Hematopoietic multipotent progenitor cell treated with erythropoietin and hydrocortisone succinate and interleukin-3 and kit ligand, for 4 days (in vitro differentiated cells): ENCODE data around the gene GM2A.
"Not testable (repeated sequence)": the region's sequence is repeated elsewhere in the genome, so short reads cannot be mapped to it uniquely, and the experiment has no call there.

ENCODE experiments used
- DNase-seq: peaks from one replicate; pipeline ENCODE4 v3.0.0-alpha.2; 2015

GM2A gene

DNA sequence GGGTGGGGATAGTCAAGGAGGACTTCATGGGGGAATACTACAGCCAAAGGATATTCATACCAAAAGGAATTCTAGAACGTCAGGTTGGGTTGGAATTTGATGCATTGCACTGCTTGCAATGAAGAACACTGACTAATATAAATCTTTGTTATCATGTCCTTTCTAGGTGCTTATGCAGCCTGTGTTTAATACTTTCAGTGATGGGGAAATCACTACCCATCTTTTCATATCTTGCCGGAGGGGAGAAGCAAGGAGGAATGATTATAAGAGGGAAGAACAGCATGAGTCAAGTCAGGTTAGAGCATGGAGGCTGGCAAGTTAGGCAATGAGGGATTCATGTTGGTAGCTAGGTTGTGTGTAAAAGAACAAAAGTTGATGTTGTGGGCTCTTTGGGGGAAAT is 24.0 kb upstream of the GM2A start:
- no peak for DNase-seq

DNA sequence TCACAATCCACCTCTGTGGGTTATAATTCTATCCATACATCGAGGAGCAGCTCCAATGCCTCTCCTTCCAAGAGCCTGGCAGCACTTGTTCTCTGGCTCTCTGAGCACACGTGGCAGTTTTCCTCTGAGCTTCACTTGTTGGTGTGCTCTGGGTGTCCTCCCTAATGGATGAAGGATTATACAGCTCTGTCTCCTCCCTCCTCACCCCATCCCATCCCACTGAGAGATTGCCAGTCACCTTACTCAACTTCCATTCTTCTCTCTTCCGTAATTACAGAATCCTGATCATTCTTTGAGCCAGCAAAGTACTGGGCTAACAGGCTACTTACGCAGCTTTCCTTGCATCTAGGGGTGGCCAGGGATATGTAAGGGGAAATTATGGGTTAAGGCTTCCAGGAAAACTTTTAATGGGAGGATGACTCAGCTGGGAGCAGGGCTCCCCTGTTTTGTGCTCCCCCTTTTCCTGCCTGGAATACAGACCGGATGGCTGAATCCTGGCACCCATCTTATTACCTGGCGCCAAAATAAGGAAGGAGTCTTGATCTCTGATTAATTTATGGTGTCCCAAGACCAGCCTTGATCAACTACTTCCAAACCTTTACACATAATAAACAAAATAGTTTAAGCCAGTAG is 22.8 kb upstream of the GM2A start:
- DNase-seq, result no peak

DNA sequence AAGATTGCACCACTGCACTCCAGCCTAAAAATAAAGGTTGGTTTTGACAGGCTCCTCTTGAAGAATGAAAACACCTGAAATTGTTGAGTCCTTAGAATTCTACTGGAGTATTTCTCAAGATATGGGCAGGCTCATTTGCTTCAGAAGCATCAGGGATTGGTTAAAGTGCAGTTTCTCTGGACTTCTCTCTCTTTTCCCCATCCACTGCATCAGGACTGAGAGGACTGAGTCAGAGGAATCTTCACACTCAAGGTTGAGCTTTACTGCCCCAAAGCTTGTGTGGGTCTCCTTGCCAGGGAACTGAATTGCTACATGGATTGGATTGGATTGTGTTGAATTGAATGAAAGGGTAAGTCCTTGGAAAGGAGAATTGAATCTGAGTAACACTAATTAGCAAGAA is 21.6 kb upstream of the GM2A start:
- no peak for DNase-seq

- no peak for DNase-seq
Observed at GRCh38 chr5:151233616-151234085, 19.3 kb upstream of the GM2A start.

GRCh38 chr5:151234476-151235238 is 18.3 kb upstream of the GM2A start:
- peak; percentile 86 for DNase-seq

DNA sequence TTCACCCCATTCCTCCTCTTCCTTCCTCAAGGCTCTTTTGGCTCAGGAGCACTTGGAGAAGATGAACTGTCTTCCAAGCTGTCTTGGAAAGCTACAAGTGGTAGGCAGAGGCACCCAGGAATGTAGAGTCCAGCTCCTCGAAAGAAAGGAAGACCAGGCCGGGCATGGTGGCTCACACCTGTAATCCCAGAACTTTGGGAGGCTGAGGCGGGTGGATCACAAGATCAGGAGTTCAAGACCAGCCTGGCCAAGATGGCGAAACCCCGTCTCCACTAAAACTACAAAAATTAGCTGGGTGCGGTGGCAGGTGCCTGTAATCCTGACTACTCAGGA is 17.8 kb upstream of the GM2A start:
- DNase-seq, result not testable (repeated sequence)

- DNase-seq, result no peak
Observed at GRCh38 chr5:151236888-151237287, 16.1 kb upstream of the GM2A start.

DNA sequence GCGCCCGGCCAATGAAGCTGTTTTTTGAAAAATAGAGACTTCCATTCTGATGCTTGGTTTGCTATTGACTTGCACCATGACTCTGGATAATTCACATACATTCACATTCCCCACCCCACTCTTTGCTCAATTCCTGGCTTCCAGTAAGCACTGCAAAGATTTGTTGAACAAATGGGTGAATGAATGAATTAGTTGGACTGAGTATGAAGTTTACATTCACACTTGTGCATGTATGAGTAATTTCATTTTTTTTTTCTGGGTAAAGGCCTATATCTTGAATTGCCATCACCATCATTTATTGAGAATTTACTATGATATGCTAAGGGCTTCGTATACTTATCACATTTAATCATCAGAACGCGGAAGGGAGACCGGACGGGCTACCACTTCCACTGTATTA is 15.3 kb upstream of the GM2A start:
- DNase-seq, result no peak

- DNase-seq, result no peak
Observed at GRCh38 chr5:151238303-151238741, 14.7 kb upstream of the GM2A start.

- DNase-seq, result peak; percentile 81
Observed at GRCh38 chr5:151239237-151239861, 13.6 kb upstream of the GM2A start.

GRCh38 chr5:151240268-151240835 is 12.6 kb upstream of the GM2A start:
- DNase-seq, result not testable (repeated sequence)

DNA sequence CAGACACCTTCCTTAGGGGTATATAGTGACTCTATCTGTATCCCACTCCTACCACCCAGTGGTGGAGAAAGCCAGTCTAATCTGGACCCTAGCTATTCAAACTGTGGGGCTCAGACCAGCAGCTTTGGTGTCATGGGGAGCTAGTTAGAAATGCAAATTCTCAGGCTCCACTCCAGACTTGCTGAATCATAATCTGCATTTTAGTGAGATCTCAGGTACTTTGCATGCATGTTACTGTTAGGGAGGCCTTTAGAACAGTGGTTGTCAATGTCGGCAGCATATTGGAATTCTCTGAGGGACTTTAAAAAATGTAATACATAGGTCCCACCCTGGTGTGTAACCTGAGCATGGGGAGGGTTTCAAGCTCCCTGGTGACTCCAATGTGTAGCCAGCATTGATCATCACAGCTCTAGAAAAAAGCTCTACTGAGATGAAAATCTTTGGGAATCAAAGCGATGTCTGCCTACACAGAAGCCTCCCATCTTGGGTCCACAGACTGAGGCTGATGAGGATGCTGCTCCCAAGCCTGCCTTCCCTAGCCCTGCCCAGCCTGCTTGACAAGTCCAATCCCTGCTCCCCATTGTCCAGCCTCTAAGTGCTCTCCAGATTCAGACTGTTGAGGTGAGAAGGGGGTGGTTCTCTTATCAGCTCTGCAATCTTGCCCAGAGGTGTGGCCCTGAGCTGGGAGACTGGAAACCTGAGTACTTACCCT is 11.9 kb upstream of the GM2A start:
- peak; percentile 23 for DNase-seq

GRCh38 chr5:151243127-151243526 is 9.9 kb upstream of the GM2A start:
- no peak for DNase-seq

DNA sequence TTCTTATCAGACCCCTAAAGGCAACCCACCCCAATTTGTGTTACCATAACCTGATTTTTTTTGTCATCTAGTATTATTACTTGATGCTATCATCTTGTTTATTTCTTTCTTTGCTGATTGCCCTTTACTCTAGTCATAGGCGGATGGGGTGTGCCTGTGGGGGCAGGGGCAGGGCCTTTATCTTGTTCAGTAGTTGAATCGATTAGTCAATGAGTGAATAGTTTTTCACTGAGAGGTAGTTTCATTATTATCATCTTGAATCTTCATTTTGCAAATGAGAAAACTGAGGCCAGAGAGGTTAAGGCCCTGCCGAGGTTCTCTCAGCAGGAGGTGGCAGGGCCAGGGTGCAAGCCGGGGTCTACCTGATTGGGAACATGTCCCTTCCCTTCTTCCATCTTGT is 9.4 kb upstream of the GM2A start:
- no peak for DNase-seq

- DNase-seq, result no peak
Observed at GRCh38 chr5:151244206-151244605, 8.8 kb upstream of the GM2A start.

DNA sequence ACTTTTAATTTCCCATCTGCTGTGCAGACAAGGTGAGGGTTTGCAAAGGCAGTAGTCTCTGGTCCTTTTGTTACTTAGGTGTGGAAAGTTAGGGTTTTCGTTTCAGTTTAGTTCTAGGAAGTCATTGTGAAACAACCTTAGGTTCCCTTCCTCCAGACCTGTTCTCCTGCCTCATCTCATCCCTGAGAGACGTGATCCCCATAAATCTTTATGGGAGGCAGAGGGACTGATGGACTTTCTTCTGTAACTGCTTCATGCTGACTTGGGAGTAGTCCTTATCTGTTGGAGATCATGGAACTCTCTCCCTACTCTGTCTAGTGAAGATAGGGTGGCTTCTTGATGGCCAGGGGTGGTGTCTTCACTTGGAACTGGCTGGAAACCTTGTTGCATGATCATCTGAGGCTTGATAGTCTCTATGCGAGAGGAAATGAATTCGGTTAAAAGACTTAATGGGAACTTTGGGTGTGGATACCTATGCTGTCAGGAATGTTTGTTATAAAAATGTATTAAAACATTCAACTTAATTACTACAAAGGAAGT is 7.2 kb upstream of the GM2A start:
- DNase-seq, result no peak

DNA sequence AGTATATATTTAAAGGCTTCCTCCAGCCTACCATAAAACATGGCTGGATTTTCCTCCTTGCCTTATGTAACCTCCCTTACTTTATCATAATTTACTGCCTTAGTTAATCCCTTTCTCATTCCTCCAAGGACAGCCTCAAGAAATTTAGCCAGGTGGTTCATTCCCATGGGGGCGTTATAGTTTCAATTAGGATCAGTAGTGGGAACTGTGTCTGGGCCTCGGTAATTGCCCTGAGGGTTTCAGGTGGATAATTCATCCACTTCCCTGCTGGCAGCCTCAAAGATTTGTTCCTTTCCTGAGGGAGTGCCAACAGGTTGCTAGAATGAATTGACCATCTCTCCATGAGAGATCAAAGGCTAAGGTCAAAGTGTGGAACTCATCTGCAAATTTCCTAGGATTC is 4.3 kb upstream of the GM2A start:
- no peak for DNase-seq

GRCh38 chr5:151249281-151249680 is 3.7 kb upstream of the GM2A start:
- DNase-seq, result no peak

- no peak for DNase-seq
Observed at GRCh38 chr5:151250346-151251000, 2.5 kb upstream of the GM2A start.

- DNase-seq, result peak; percentile 22
Observed at GRCh38 chr5:151251001-151251551, 1.9 kb upstream of the GM2A start.

DNA sequence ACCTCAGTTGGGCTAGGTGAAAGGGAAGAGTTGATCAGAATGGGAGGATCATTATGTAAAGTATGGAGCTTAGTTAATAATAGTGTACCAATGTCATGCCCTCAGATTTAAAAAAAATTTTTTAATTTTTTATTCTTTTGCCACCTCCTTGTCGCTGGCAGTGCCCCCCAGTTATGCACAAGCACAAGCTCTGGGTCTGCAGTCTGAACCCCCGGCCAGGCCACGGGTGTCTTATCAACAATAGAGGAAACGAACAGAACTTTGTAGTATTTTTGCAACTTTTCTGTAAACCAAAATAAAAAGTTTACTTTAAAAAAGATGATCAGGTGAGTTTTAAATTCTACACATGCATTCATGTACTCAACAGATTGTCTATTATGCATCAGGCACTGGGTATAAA is 1.4 kb upstream of the GM2A start:
- DNase-seq, result no peak

- DNase-seq, result peak; percentile 20
Observed at GRCh38 chr5:151253605-151253950, 593 bp downstream of the GM2A start.
